GM19328 (cell line): ENCODE measurements around the gene GATA6.

Source experiments
- ATAC-seq: cut with Tn5 transposase; IDR thresholded peaks from one replicate; pipeline ENCODE4 v1.9.1; 2021; ENCODE audit warnings: mild to moderate bottlenecking, moderate library complexity; ENCODE audit not compliant: unreplicated experiment

The GATA6 gene

DNA sequence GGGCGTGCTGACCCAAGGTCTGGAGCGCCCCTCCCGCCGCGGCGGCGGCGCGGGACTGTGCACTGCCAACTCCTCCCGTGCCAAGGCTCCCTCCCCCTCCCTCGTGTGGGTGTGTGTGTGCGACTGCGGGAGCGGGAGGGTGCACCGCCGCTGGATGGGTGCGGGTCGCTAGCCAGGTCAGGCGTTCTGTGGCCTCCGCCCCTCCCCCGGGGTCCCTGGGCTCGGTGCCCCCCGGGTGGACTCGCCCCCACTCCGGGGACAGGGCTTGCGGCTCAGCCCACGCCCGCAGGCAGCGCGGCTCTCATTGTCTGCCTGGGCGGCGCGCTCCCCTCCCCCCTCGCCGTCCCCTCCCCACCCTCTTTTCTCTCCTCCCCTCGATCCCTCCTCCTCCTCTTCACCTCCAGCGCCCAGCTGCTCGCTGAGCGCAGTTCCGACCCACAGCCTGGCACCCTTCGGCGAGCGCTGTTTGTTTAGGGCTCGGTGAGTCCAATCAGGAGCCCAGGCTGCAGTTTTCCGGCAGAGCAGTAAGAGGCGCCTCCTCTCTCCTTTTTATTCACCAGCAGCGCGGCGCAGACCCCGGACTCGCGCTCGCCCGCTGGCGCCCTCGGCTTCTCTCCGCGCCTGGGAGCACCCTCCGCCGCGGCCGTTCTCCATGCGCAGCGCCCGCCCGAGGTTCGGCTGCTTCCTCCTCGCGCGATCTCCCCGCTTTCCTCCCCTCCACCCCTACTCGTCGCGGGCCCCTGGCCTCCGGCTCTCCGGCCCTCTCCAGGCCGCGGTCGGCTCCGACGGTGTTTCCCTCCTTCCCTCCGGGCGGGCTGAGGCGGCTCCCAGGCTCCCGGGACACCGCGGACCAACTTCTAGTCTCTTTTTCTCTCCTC, at the start of gene GATA6:
Gene GATA6 (plus strand): TSS at position 579 of the 878 bp plus-strand sequence. CDS start 1,556 bp downstream, outside the sequence.
- no peak for ATAC-seq

DNA sequence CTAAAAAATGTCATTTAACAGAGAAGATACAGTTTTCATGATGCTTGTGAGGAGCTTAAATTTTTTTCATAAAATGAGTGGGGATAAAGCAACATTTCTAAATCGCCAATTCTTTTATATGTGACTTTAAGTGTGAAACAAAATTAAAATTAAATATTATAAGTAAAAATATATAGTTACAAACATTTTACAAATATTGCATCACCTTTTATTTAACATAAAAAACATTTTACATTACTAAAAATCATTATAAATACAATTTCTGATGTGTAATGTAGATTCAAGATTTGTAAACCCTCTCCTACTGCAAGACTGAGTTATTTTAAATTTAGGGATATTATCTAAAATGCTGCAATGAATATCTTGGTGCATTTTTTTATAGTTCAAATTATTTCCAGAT, 44.4 kb upstream of the GATA6 start:
- no peak for ATAC-seq

GRCh38 chr18:22128954-22129353, 40.4 kb upstream of the GATA6 start:
- no peak for ATAC-seq

DNA sequence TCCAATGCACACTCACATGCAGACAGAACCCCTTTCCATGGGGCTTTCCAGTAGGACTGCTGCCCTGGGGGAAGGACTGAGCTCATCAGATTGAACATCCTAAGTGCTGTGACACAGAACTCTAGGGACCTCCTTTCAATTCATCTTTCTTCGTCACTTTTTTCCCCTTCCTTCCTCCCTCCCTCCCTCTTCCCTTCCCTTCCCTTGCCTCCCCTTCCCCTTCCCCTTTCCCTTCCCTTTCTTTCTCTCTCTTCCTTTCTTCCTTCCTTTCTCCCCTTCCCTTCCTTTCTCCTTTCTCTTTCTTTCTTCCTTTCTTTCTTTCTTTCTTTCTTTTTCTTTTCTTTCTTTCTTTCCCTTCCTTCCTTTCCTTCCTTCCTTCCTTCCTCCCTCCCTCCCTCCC, 39.6 kb upstream of the GATA6 start:
- ATAC-seq = no peak

DNA sequence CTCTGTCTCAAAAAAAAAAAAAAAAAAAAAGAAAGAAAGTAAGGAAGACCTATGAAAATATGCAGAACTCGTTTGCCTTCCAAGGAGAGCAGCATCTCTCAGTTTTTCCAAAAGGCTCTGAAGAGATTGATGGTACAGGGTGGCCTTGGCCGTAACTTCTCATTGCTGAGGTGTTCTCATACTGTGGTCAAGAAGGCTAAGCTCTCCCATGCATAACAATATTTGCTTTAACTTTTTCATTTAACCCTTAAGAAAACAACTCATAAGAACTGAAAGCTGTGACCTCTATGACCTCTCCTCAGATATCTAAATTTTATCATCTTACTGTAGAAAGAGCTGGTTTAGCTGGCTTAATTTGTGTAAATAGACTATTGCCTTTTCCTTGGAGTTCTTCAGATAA, 37.1 kb upstream of the GATA6 start:
- no peak for ATAC-seq

- ATAC-seq = no peak
These were observed 36.6 kb upstream of the GATA6 start for GRCh38 chr18:22132763-22133162.

DNA sequence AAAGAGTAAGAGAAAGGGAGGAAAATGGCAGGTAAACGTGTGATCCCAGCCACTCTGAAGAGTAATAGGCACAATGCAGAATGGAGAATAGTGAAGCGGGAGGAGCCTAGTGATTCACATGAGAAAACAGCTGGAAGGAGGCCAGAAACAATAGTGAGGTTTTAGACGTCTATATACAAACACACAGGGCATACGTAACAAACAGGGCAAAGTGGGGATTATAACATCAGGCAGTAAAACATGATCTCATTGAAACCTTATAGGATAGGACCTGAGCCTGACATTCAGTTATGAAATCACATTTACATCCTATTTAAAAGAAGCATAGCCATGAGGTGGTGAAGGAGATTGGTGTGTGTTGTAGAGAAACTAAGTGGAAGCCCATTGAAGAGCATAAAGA, 33.0 kb upstream of the GATA6 start:
- ATAC-seq = no peak

DNA sequence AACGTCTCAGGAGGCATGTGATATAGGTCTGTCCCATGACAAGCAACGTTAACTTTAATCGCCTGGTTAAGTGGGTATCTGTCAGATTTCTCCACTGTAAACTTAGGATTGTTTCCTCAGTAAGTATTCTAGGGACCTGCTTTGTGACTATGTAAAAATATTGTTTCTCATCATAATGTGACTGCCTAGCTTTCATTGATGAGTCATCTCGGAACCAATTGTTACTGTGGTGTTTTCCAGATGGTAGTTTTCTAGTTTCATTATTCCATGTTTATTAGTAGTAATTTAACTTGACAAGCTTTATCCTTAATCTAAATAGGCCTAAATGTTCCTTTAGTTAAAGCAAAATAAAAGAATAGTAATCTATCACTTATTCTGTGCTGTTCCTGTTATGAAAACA, 28.2 kb upstream of the GATA6 start:
- no peak for ATAC-seq

- ATAC-seq = no peak
These were observed 25.7 kb upstream of the GATA6 start for GRCh38 chr18:22143347-22144340.

DNA sequence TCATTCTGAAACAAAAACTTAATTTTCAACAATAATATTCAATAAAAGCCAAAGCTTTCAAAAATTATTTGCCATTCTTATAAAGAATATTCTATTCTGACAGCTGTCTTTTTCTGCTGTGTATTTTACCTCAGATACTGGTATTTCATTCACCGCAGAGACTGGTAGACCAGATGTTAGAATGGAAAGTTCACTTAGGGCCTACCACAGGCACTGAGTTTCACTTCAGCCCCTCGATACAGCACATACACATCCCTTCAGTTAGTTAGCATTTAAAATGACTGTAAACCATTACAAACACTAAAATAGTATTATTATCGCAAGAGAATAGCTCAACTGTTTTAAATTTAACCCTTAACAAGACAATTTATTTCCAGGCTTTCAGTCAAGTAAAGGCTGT, 24.2 kb upstream of the GATA6 start:
- ATAC-seq = no peak

- no peak for ATAC-seq
These were observed 19.7 kb upstream of the GATA6 start for GRCh38 chr18:22149710-22150109.

DNA sequence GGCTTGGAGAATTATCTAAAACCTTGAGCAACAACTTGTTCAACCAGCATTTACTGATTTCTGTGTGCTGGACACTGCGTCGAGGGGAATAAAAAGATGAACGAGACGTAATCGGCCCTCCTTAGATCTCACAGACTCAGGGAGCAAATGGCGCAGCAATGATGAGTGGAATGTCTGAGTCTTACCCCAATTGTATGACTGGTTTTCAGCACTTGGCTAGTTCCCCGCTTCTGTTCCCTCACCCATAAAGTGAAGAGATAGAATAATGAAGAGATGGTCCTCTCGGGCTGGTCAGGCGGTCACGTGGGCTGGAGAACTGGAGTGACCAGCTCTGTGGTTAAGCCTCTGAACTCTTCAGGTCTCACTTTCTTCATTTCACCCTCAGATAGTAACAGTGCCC, 17.3 kb upstream of the GATA6 start:
- ATAC-seq = no peak

GRCh38 chr18:22153428-22153827, 16.0 kb upstream of the GATA6 start:
- no peak for ATAC-seq

DNA sequence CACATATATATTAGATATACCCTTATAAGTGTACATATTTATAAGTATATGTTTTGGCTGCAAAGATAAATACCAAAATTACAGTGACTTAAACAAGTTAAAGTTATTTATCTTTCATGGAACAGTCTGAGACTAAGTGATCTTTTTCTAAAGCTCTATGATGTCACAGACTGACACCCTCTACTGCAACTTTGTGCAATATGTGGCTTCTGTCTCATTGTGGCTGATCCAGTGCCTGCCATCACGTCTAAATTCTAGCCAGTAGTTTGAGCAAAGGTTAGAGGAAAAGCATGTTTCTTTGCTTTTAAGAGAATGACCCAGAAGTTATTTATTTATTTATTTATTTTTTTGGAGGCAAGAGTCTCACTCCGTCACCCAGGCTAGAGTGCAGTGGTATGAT, 13.8 kb upstream of the GATA6 start:
- ATAC-seq = no peak

DNA sequence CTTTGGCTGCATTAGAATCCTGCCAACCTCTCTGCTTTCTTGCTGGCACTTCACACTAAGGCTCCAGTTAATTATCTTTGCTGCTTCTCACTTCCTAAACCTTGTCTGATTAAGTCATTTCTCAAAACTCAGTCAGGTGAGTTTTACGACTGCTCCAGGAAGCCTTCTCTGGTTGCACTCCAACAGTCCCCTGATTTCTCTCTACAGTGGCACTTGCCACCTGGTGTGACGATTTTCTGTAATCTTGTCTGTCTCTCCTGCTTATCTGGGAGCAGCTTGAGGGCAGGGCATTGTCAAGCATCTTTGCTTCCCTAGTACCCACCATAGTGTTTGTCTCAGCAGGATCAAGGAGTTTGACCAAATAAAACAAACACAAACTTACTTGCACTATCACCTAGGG, 10.4 kb upstream of the GATA6 start:
- no peak for ATAC-seq

GRCh38 chr18:22161090-22161489, 8.3 kb upstream of the GATA6 start:
- ATAC-seq = no peak

DNA sequence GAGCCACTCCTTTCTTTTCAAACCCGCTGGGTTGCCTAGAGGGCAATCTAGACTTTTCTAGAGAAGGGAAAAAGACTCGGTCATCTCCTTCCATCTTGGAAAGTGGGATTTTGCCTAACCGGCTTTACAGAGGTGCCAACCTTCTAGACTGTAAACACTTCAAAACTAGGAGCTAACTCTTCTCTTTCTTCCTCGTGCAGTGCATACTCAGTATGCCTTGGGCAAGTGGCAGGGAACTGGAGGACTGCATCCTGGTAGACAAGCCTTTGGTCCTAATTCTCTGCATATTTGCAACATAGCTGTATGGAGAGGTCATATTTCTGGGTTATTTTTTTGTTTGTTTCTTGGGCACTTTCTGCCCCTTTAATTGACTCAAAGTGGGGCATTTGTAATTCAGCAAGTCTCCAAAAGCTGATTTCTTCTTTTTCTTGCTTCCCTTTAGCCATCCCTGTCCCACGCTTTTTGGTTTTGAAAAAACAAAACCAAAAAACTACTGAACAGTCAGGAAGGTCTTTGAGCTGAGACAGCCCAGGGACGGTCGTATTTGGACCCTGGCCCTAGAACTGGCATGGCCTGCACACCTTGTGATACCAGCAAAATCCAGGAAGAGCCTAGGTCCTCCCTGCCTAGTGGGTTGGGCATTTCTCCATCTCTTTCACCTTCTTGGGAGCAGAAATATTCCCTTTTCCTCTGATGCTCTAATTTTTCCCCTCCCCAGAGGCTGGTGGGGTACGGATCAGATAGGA, 5.8 kb upstream of the GATA6 start:
- ATAC-seq = no peak

- ATAC-seq = no peak
These were observed 4.9 kb upstream of the GATA6 start for GRCh38 chr18:22164337-22165048.

DNA sequence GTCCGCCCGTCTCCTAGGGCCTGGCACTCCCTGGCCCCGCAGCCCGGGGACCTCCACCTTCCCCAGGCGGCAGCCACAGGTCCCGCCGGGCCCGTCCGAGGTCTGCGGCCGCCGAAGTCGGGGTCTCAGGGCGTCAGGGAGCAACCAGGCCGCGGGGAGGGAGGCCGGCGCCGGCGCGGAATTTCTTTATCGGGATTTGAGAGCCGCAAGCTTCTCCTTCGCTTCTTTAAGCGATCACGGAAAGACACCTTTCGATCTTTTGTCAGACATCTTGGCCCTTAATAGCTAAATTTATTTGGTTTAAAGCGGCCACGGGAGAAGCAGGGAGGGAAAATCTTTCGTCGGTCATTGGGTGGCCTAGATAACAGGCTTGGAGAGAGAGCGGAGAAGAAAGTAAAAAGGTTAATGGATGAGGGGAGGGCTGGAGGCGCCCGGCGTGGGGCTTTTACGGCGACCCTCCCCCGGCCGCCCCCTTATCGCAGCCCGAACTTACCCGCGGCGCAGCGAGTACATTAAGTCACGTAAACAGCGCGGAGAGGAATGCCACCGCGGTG, 4.3 kb upstream of the GATA6 start:
- no peak for ATAC-seq

DNA sequence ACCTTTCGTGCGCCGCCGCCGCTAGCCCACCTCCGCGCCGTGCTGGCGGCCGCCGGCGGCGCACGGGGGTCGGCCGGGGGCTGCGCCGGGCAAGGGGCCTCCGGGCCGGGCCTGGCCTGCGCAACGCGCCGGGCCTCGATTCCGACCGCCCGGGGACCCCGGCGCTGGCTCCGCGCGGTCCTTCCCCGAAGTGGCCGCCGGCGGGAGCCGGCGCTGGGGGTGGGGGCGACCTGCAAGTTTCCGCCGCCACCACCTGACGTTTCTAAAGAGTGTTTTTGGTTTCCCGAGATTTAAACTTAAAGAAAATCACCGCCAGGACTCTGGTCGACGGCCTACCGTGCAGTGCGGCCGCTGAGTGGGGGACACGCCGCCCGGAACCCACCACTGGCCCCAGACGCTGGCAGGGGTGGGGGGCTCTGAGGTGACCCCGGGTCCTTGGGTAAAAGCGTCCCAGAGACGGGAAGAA, 3.8 kb upstream of the GATA6 start:
- no peak for ATAC-seq
